ENCODE measurements around the gene RXFP2. TPM values are rescaled to one million over a fixed set of nuclear protein-coding genes. Genes with fewer than 3 reads are reported as not detected.

Gene RXFP2
- total RNA-seq, 2 donors from 2014 or later, result not detected

- no peak overlapping the region for H3K4me3 Mint-ChIP-seq
- no peaks in the 10 kb centered on the region for H3K27me3 Mint-ChIP-seq (ENCODE audit: insufficient read depth)
- no peak for DNase-seq
- no peak overlapping the region for H3K27ac Mint-ChIP-seq
- Histone ChIP-seq H3K27me3 (ENCODE audit: control insufficient read depth, insufficient read depth, low read length, poor library complexity, severe bottlenecking) (no peaks in the 10 kb centered on the region), H3K9ac (ENCODE audit: extremely low read depth, low read length, poor library complexity, severe bottlenecking) (no peak overlapping the region), H3K4me3 (ENCODE audit: low read length) (no peak overlapping the region), H3K9me3 (ENCODE audit: control insufficient read depth, low read length) (no peaks in the 10 kb centered on the region), H3K27ac (ENCODE audit: low read depth, low read length) (no peak overlapping the region), H3K36me3 (ENCODE audit: control insufficient read depth, insufficient read depth, low read length) (no peaks in the 10 kb centered on the region), H3K4me1 (ENCODE audit: control insufficient read depth, insufficient read depth, low read length) (no peaks in the 10 kb centered on the region)
- no peaks in the 10 kb centered on the region for H3K9me3 Mint-ChIP-seq
- no peak for TF ChIP-seq CTCF (conservative IDR thresholded peaks at IDR 0.05)
- no peaks in the 10 kb centered on the region for H3K36me3 Mint-ChIP-seq (ENCODE audit: low read depth)
- peaks cover 5% of the 10 kb centered on the region for H3K4me1 Mint-ChIP-seq
- WGBS, 2 experiments (ENCODE audit: insufficient coverage in 1 of 2, insufficient read length in 1 of 2), result 85 to 93% methylated on average over 2 to 4 of the region's 4 CpGs
Observed at GRCh38 chr13:31756346-31756745, 17.0 kb downstream of the RXFP2 start.

- no peaks in the 10 kb centered on the region for H3K9me3 ChIP-seq (ENCODE audit: control insufficient read depth, low read length)
- no peaks in the 10 kb centered on the region for H3K4me1 ChIP-seq (ENCODE audit: control insufficient read depth, insufficient read depth, low read length)
- WGBS, 2 experiments (ENCODE audit: insufficient coverage in 1 of 2, insufficient read length in 1 of 2), result 71% methylated on average over 1 of the region's 2 CpGs; no CpG with 5 or more reads in 1 of the 2 experiments
- no peak for DNase-seq
- H3K27ac ChIP-seq (ENCODE audit: low read depth, low read length), result no peak overlapping the region
- TF ChIP-seq CTCF (conservative IDR thresholded peaks at IDR 0.05), result no peak
- H3K27me3 ChIP-seq (ENCODE audit: control insufficient read depth, insufficient read depth, low read length, poor library complexity, severe bottlenecking), result no peaks in the 10 kb centered on the region
- no peak overlapping the region for H3K9ac ChIP-seq (ENCODE audit: extremely low read depth, low read length, poor library complexity, severe bottlenecking)
- Mint-ChIP-seq H3K9me3 (no peaks in the 10 kb centered on the region), H3K27me3 (ENCODE audit: insufficient read depth) (no peaks in the 10 kb centered on the region), H3K36me3 (ENCODE audit: low read depth) (no peaks in the 10 kb centered on the region), H3K4me3 (no peak overlapping the region), H3K27ac (no peak overlapping the region), H3K4me1 (no peaks in the 10 kb centered on the region)
- no peaks in the 10 kb centered on the region for H3K36me3 ChIP-seq (ENCODE audit: control insufficient read depth, insufficient read depth, low read length)
- H3K4me3 ChIP-seq (ENCODE audit: low read length), result no peak overlapping the region
Observed at GRCh38 chr13:31761951-31762350, 22.6 kb downstream of the RXFP2 start.

- H3K9me3 Mint-ChIP-seq, result no peaks in the 10 kb centered on the region
- Histone ChIP-seq H3K27me3 (ENCODE audit: control insufficient read depth, insufficient read depth, low read length, poor library complexity, severe bottlenecking) (no peaks in the 10 kb centered on the region), H3K9ac (ENCODE audit: extremely low read depth, low read length, poor library complexity, severe bottlenecking) (no peak overlapping the region), H3K9me3 (ENCODE audit: control insufficient read depth, low read length) (no peaks in the 10 kb centered on the region), H3K27ac (ENCODE audit: low read depth, low read length) (no peak overlapping the region), H3K4me3 (ENCODE audit: low read length) (no peak overlapping the region), H3K4me1 (ENCODE audit: control insufficient read depth, insufficient read depth, low read length) (no peaks in the 10 kb centered on the region), H3K36me3 (ENCODE audit: control insufficient read depth, insufficient read depth, low read length) (no peaks in the 10 kb centered on the region)
- no peak overlapping the region for H3K4me3 Mint-ChIP-seq
- no peaks in the 10 kb centered on the region for H3K4me1 Mint-ChIP-seq
- no peaks in the 10 kb centered on the region for H3K36me3 Mint-ChIP-seq (ENCODE audit: low read depth)
- H3K27ac Mint-ChIP-seq, result no peak overlapping the region
- no peak for TF ChIP-seq CTCF (conservative IDR thresholded peaks at IDR 0.05)
- 86 to 100% methylated on average over 1 of the region's 2 CpGs for WGBS, 2 experiments (ENCODE audit: insufficient coverage in 1 of 2, insufficient read length in 1 of 2)
- H3K27me3 Mint-ChIP-seq (ENCODE audit: insufficient read depth), result no peaks in the 10 kb centered on the region
- no peak for DNase-seq
Observed at GRCh38 chr13:31764556-31764955, 25.2 kb downstream of the RXFP2 start.
